ENCODE data around the gene KCNQ1OT1.

KCNQ1OT1 gene

GRCh38 chr11:2662430-2663299, 37.1 kb downstream of the KCNQ1OT1 start:
- TF ChIP-seq ZNF239 (tag by site-specific recombination; IDR thresholded peaks at IDR 0.05), result no peak
- no peak for TF ChIP-seq ZNF791 (tag by site-specific recombination; IDR thresholded peaks at IDR 0.05)
- no peak for TF ChIP-seq HIC1 (tag by site-specific recombination; IDR thresholded peaks at IDR 0.05)
- no peak for TF ChIP-seq ZNF560 (tag by site-specific recombination; IDR thresholded peaks at IDR 0.05; ENCODE audit: borderline replicate concordance)
- no peak for TF ChIP-seq RBAK (tag by site-specific recombination; IDR thresholded peaks at IDR 0.05)
- TF ChIP-seq INSM2 (tag by site-specific recombination; IDR thresholded peaks at IDR 0.05), result no peak
- TF ChIP-seq KLF7 (tag by site-specific recombination; IDR thresholded peaks at IDR 0.05; ENCODE audit: borderline replicate concordance), result no peak
- TF ChIP-seq ZNF747 (tag by site-specific recombination; IDR thresholded peaks at IDR 0.05), result no peak
- no peak for TF ChIP-seq KLF1 (tag by site-specific recombination; IDR thresholded peaks at IDR 0.05)
- TF ChIP-seq GLI4 (tag by site-specific recombination; IDR thresholded peaks at IDR 0.05), result no peak
- TF ChIP-seq ZNF626 (tag by site-specific recombination; IDR thresholded peaks at IDR 0.05), result no peak
- no peak for TF ChIP-seq ZNF600 (tag by site-specific recombination; IDR thresholded peaks at IDR 0.05)
- TF ChIP-seq ZNF18 (tag by site-specific recombination; IDR thresholded peaks at IDR 0.05), result no peak
- TF ChIP-seq AEBP2 (tag by site-specific recombination; IDR thresholded peaks at IDR 0.05; ENCODE audit: borderline replicate concordance), result no peak
- no peak for TF ChIP-seq PRDM6 (tag by site-specific recombination; IDR thresholded peaks at IDR 0.05)
- TF ChIP-seq ZNF404 (tag by site-specific recombination; IDR thresholded peaks at IDR 0.05), result no peak
- Histone ChIP-seq H3K4me3 (ENCODE audit: low read depth, low read length) (no peak overlapping the region), H3K27ac (ENCODE audit: extremely low read depth, low read depth, low read length) (no peak overlapping the region), H3K4me1 (ENCODE audit: control insufficient read depth, insufficient read depth, low read length) (no peaks in the 10 kb centered on the region), H3K9me3 (ENCODE audit: control insufficient read depth, insufficient read depth, low read depth, low read length) (no peaks in the 10 kb centered on the region), H3K36me3 (ENCODE audit: control insufficient read depth in 2 of 2, insufficient read depth in 1 of 2, low read length in 2 of 2) (peaks cover 0 to 36% of the 10 kb centered on the region in 2 experiments; a peak in 1 of 3 replicates)
- CTCF ChIA-PET, result no interaction called here
- POLR2A ChIA-PET, result no interaction called here

- Histone ChIP-seq H3K27ac (ENCODE audit: extremely low read depth, low read depth, low read length) (no peak overlapping the region), H3K36me3 (ENCODE audit: control insufficient read depth in 2 of 2, insufficient read depth in 1 of 2, low read length in 2 of 2) (peaks cover 0 to 36% of the 10 kb centered on the region in 2 experiments; a peak in 1 of 3 replicates), H3K9me3 (ENCODE audit: control insufficient read depth, insufficient read depth, low read depth, low read length) (no peaks in the 10 kb centered on the region), H3K4me1 (ENCODE audit: control insufficient read depth, insufficient read depth, low read length) (no peaks in the 10 kb centered on the region), H3K4me3 (ENCODE audit: low read depth, low read length) (no peak overlapping the region)
- CTCF ChIA-PET, result no interaction called here
- POLR2A ChIA-PET, result no interaction called here
- TF ChIP-seq PATZ1 (tag by site-specific recombination; IDR thresholded peaks at IDR 0.05) (no peak), FEZF1 (tag by site-specific recombination; IDR thresholded peaks at IDR 0.05) (no peak), INSM2 (tag by site-specific recombination; IDR thresholded peaks at IDR 0.05) (no peak)
Observed at GRCh38 chr11:2662024-2662312, 37.8 kb downstream of the KCNQ1OT1 start.

Measured in HEK293 (cell line).